GM18951 (cell line): ENCODE measurements around the gene FAM228B.

Experiments used
- POLR2A ChIP-seq: IDR thresholded peaks from 4 replicates; pipeline ENCODE4 v1.6.1; 2011; ENCODE audit warnings: mild to moderate bottlenecking; ENCODE audit not compliant: insufficient read length, insufficient read depth; ENCODE audit errors: extremely low read depth
- in situ Hi-C: fragments of 300-500 bp; cut with MboI; formaldehyde crosslinking; loops from one replicate; pipeline ENCODE4 v1.12.0; 2022; ENCODE audit warnings: low sequenced_read_pairs, mixed read lengths, inconsistent platforms; ENCODE audit not compliant: unreplicated experiment

FAM228B gene

GRCh38 chr2:24207359-24207758 lies 84.1 kb downstream of the FAM228B start:
- TF ChIP-seq POLR2A, result no peak
- in situ Hi-C loops, result no loop called here

GRCh38 chr2:24208490-24208889 lies 85.2 kb downstream of the FAM228B start:
- TF ChIP-seq POLR2A, result no peak
- in situ Hi-C loops, result no loop called here

- in situ Hi-C loops, result no loop called here
- TF ChIP-seq POLR2A, result no peak
Measured at GRCh38 chr2:24209389-24210105, 86.3 kb downstream of the FAM228B start.

DNA sequence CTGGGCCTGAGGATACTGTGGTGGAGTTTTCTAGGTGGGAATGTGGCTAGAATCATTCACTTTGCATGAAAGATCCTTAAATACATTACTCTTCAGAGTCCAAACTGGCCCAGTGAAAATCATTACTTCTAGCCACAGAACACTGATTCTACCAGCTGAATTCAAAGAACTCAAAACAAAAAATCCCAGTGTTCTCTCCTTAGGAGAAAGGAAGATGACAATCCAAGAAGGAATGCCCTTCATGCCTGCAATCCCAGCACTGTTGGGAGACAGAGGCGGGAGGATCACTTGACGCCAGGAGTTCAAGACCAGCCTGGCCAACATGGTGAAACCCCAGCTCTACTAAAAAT lies 86.8 kb downstream of the FAM228B start:
- TF ChIP-seq POLR2A, result no peak
- in situ Hi-C loops, result no loop called here

DNA sequence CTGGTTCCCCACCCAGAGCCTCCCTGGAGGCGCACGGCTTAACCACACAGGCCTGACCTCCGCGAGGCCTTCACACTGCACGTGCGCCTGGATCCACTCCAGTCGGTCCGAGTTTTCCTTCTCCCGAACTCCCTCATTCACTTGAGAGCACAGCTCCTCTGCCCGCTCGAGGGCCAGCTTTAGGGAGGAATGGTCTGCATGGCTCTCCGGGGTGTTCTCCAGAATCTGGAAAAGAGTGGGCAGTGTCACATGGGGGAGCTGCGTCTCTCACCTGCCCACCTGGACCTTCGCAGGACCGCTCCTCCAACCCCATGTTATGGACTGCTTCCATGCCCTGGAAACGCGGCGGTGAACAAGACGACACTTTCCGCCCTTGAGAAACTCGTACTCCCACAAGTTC lies 87.5 kb downstream of the FAM228B start:
- no peak for TF ChIP-seq POLR2A
- in situ Hi-C loops, result no loop called here

- in situ Hi-C loops, result no loop called here
- TF ChIP-seq POLR2A, result no peak
Measured at GRCh38 chr2:24211408-24211807, 88.1 kb downstream of the FAM228B start.

DNA sequence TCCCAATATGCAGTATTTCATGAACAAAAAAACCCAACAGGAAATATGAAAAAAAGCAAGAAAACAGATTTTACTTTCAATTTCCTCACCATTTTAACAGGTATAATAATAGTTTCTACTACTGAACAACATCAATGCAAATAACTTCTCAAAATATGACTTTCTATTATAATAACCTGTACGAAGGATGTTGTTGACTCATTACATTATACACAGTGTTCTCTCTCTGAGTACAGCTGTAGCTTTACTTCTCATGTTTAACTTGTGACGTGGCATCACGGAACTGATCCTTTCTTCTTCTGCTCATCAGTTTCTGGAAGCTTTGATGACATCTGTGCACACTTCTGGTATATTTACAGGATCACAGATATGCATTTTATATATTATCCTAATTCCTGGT lies 91.6 kb downstream of the FAM228B start:
- in situ Hi-C loops, result no loop called here
- no peak for TF ChIP-seq POLR2A
